Inflammatory macrophage (primary cell): ENCODE results near the gene SRPK3.

Experiments used
- DNase-seq, 2 donors: peaks; one replicate each; pipeline ENCODE4 v3.0.0-alpha.2; 2020 to 2022

Gene SRPK3

GRCh38 chrX:153771415-153772315, 9.2 kb upstream of the SRPK3 start:
- DNase-seq, result no peak

GRCh38 chrX:153772316-153773217, 8.3 kb upstream of the SRPK3 start:
- no peak for DNase-seq

- DNase-seq, result no peak
These were observed 7.6 kb upstream of the SRPK3 start for GRCh38 chrX:153773218-153773611.

GRCh38 chrX:153773741-153774575, 6.9 kb upstream of the SRPK3 start:
- DNase-seq, result no peak

GRCh38 chrX:153774576-153775292, 6.1 kb upstream of the SRPK3 start:
- DNase-seq, result no peak

GRCh38 chrX:153775293-153776119, 5.3 kb upstream of the SRPK3 start:
- no peak for DNase-seq

GRCh38 chrX:153776120-153776599, 4.7 kb upstream of the SRPK3 start:
- DNase-seq, result no peak

GRCh38 chrX:153776611-153777045, 4.2 kb upstream of the SRPK3 start:
- no peak for DNase-seq

GRCh38 chrX:153777261-153778090, 3.4 kb upstream of the SRPK3 start:
- no peak for DNase-seq

GRCh38 chrX:153778181-153778580, 2.7 kb upstream of the SRPK3 start:
- no peak for DNase-seq

- DNase-seq, result no peak
These were observed 2.1 kb upstream of the SRPK3 start for GRCh38 chrX:153778684-153779101.

GRCh38 chrX:153779891-153780677, 757 bp upstream of the SRPK3 start:
- peak in 1 of 2 donors; percentile 43 for DNase-seq

GRCh38 chrX:153781428-153782047, 697 bp downstream of the SRPK3 start:
- DNase-seq, result no peak

GRCh38 chrX:153782313-153782712, 1.5 kb downstream of the SRPK3 start:
- DNase-seq, result no peak

GRCh38 chrX:153782871-153783270, 2.0 kb downstream of the SRPK3 start:
- no peak for DNase-seq

- DNase-seq, result no peak
These were observed 2.7 kb downstream of the SRPK3 start for GRCh38 chrX:153783378-153784013.

GRCh38 chrX:153784325-153784967, 3.6 kb downstream of the SRPK3 start:
- DNase-seq, result no peak
